IMR-90 (cell line): ENCODE data around the gene PFDN1. TPM values are rescaled to one million over a fixed set of nuclear protein-coding genes. Genes with fewer than 3 reads are reported as not detected.

Source experiments
- ATAC-seq: fragments of 200-7000 bp; cut with Tn5 transposase; 2 replicates; pipeline ENCODE4 v1.9.1; 2020; ENCODE audit warnings: low read depth, mild to moderate bottlenecking, moderate library complexity
- BruUV-seq: library from RNA; stranded (reverse); fragments of 400-500 nt; replicated peaks from 2 replicates; lab custom pipeline; 2021; lab: Mats Ljungman, UMichigan
- CTCF ChIA-PET: fragments of 300-600 bp; formaldehyde crosslinking; extraction: SDS; loops from one replicate; lab custom pipeline; 2021; ENCODE audit warnings: antibody characterized with exemption; lab: Yijun Ruan, JAX
- POLR2A ChIA-PET: fragments of 300-600 bp; sonication (Branson Sonifier 250); formaldehyde crosslinking; loops from one replicate; lab custom pipeline; 2022; ENCODE audit warnings: antibody characterized with exemption; ENCODE audit not compliant: unreplicated experiment; lab: Charles Lee
- DNase-seq: peaks from one replicate; pipeline ENCODE4 v3.0.0; 2013
- H2AFZ ChIP-seq: replicated peaks from 2 replicates; pipeline ENCODE3; 2013; ENCODE audit warnings: low read length, mild to moderate bottlenecking; ENCODE audit not compliant: poor library complexity
- H2AK5ac ChIP-seq: 2 replicates; pipeline ENCODE4 v1.6.1; 2013; ENCODE audit warnings: low read depth, low read length, inconsistent platforms
- H2AK9ac ChIP-seq: replicated peaks from 2 replicates; pipeline ENCODE3; 2013; ENCODE audit warnings: mild to moderate bottlenecking, low read depth, low read length, moderate library complexity; ENCODE audit not compliant: poor library complexity
- H2BK120ac ChIP-seq: 2 replicates; pipeline ENCODE4 v1.6.1; 2013; ENCODE audit warnings: low read depth, low read length, inconsistent platforms
- H2BK15ac ChIP-seq: 3 replicates; pipeline ENCODE4 v1.6.1; 2013; ENCODE audit warnings: low read depth, low read length, inconsistent platforms
- H2BK20ac ChIP-seq: 2 replicates; pipeline ENCODE4 v1.6.1; 2013; ENCODE audit warnings: low read depth, mild to moderate bottlenecking, inconsistent platforms, low read length, moderate library complexity
- H2BK5ac ChIP-seq: 2 replicates; pipeline ENCODE4 v1.6.1; 2013; ENCODE audit warnings: mild to moderate bottlenecking, low read depth, low read length, inconsistent platforms; ENCODE audit not compliant: poor library complexity, severe bottlenecking
- H3K14ac ChIP-seq: replicated peaks from 2 replicates; pipeline ENCODE4 v1.6.1; 2013; ENCODE audit warnings: low read depth, low read length, inconsistent platforms
- H3K18ac ChIP-seq: 2 replicates; pipeline ENCODE4 v1.6.1; 2013; ENCODE audit warnings: low read depth, low read length, control low read depth
- H3K23ac ChIP-seq: 2 replicates; pipeline ENCODE4 v1.6.1; 2013; ENCODE audit warnings: low read depth, low read length, inconsistent platforms
- H3K27ac ChIP-seq: 2 replicates; pipeline ENCODE4 v1.5.1; 2013; ENCODE audit warnings: mild to moderate bottlenecking, control low read depth, low read length; ENCODE audit not compliant: insufficient read depth
- H3K27me3 ChIP-seq: 2 replicates; pipeline ENCODE4 v1.6.1; 2013; ENCODE audit warnings: low read length; ENCODE audit not compliant: control insufficient read depth, insufficient read depth
- H3K36me3 ChIP-seq: 2 replicates; pipeline ENCODE4 v1.6.1; 2013; ENCODE audit warnings: low read length, mixed read lengths; ENCODE audit not compliant: control insufficient read depth, insufficient read depth
- H3K4ac ChIP-seq: 2 replicates; pipeline ENCODE4 v1.6.1; 2013; ENCODE audit warnings: low read depth, low read length, inconsistent platforms
- H3K4me1 ChIP-seq: 2 replicates; pipeline ENCODE4 v1.6.1; 2013; ENCODE audit warnings: low read length, mixed read lengths; ENCODE audit not compliant: control insufficient read depth, insufficient read depth
- H3K4me2 ChIP-seq: 2 replicates; pipeline ENCODE4 v1.6.1; 2013; ENCODE audit warnings: low read depth, mild to moderate bottlenecking, control low read depth, low read length, moderate library complexity
- H3K4me3 ChIP-seq: 2 replicates; pipeline ENCODE4 v1.5.1; 2013; ENCODE audit warnings: low read depth, mild to moderate bottlenecking, control low read depth, low read length, moderate library complexity; ENCODE audit not compliant: insufficient read depth
- H3K56ac ChIP-seq: 2 replicates; pipeline ENCODE4 v1.6.1; 2013; ENCODE audit warnings: low read length, inconsistent platforms; ENCODE audit not compliant: insufficient read depth; ENCODE audit errors: extremely low read depth
- H3K79me1 ChIP-seq, 2 experiments: 2 replicates each; pipeline ENCODE4 v1.6.1; 2013; ENCODE audit warnings: low read length in 2 of 2, inconsistent platforms in 1 of 2, low read depth in 1 of 2
- H3K9ac ChIP-seq: 2 replicates; pipeline ENCODE4 v1.6.1; 2013; ENCODE audit warnings: low read depth, low read length, control low read depth
- H3K9me1 ChIP-seq: 2 replicates; pipeline ENCODE4 v1.6.1; 2013; ENCODE audit warnings: low read length, inconsistent platforms; ENCODE audit not compliant: insufficient read depth
- H3K9me3 ChIP-seq: 2 replicates; pipeline ENCODE4 v1.6.1; 2013; ENCODE audit warnings: low read length; ENCODE audit not compliant: control insufficient read depth, insufficient read depth
- H4K20me1 ChIP-seq: 2 replicates; pipeline ENCODE4 v1.6.1; 2013; ENCODE audit warnings: low read length, inconsistent platforms; ENCODE audit not compliant: insufficient read depth
- H4K5ac ChIP-seq: 2 replicates; pipeline ENCODE4 v1.6.1; 2013; ENCODE audit warnings: mild to moderate bottlenecking, low read depth, low read length, control low read depth
- H4K8ac ChIP-seq, 2 experiments: 2 replicates each; pipeline ENCODE4 v1.6.1; 2013; ENCODE audit warnings: low read depth in 2 of 2, low read length in 2 of 2, control low read depth in 1 of 2, inconsistent platforms in 1 of 2
- H4K91ac ChIP-seq: 2 replicates; pipeline ENCODE4 v1.6.1; 2013; ENCODE audit warnings: low read depth, low read length, inconsistent platforms; ENCODE audit not compliant: insufficient read depth
- BHLHE40 ChIP-seq: fragments of 150-350 bp; IDR thresholded peaks from 2 replicates; pipeline ENCODE4 v1.6.1; 2016; ENCODE audit warnings: mild to moderate bottlenecking, low read depth, low read length
- CEBPB ChIP-seq: IDR thresholded peaks from 2 replicates; pipeline ENCODE4 v1.6.1; 2012; ENCODE audit warnings: low read depth, low read length, improper control_type of control experiment
- CHD1 ChIP-seq: IDR thresholded peaks from 2 replicates; pipeline ENCODE4 v1.6.1; 2012; ENCODE audit warnings: low read depth, low read length, improper control_type of control experiment
- FOS ChIP-seq: fragments of 150-350 bp; IDR thresholded peaks from 2 replicates; pipeline ENCODE4 v1.6.1; 2016; ENCODE audit warnings: low read depth, low read length
- MAFK ChIP-seq: IDR thresholded peaks from 2 replicates; pipeline ENCODE4 v1.6.1; 2012; ENCODE audit warnings: low read depth, low read length, improper control_type of control experiment
- MAZ ChIP-seq: IDR thresholded peaks from 2 replicates; pipeline ENCODE4 v1.6.1; 2012; ENCODE audit warnings: low read depth, mild to moderate bottlenecking, low read length, improper control_type of control experiment, moderate library complexity, borderline replicate concordance
- MXI1 ChIP-seq: IDR thresholded peaks from 2 replicates; pipeline ENCODE4 v1.6.1; 2012; ENCODE audit warnings: low read depth, mild to moderate bottlenecking, low read length, moderate library complexity, borderline replicate concordance
- NFE2L2 ChIP-seq: fragments of 150-350 bp; IDR thresholded peaks from 2 replicates; pipeline ENCODE4 v1.6.1; 2016; ENCODE audit warnings: low read depth, mild to moderate bottlenecking, low read length
- POLR2A ChIP-seq: IDR thresholded peaks from 2 replicates; pipeline ENCODE4 v1.6.1; 2012; ENCODE audit warnings: mild to moderate bottlenecking, low read depth, low read length
- RAD21 ChIP-seq: IDR thresholded peaks from 2 replicates; pipeline ENCODE4 v1.6.1; 2012; ENCODE audit warnings: low read length, improper control_type of control experiment
- RCOR1 ChIP-seq: IDR thresholded peaks from 2 replicates; pipeline ENCODE4 v1.6.1; 2012; ENCODE audit warnings: mild to moderate bottlenecking, low read length, improper control_type of control experiment; ENCODE audit not compliant: insufficient replicate concordance
- RFX5 ChIP-seq: IDR thresholded peaks from 2 replicates; pipeline ENCODE4 v1.8.0; 2012; ENCODE audit warnings: low read depth, mild to moderate bottlenecking, low read length, moderate library complexity
- SMC3 ChIP-seq: fragments of 150-350 bp; IDR thresholded peaks from 2 replicates; pipeline ENCODE4 v1.6.1; 2016; ENCODE audit warnings: low read depth, mild to moderate bottlenecking, antibody characterized with exemption, low read length, moderate library complexity
- WGBS, 2 experiments: methylation state at CpG; one replicate each; pipeline versions ENCODE4 v1.1.5 to v1.1.7; 2013; ENCODE audit warnings: missing lambda C conversion rate in 2 of 2; ENCODE audit not compliant: insufficient read length in 1 of 2; ENCODE audit errors: extremely low coverage in 2 of 2; 5-methylcytosine and 5-hydroxymethylcytosine counted together
- dilution Hi-C: fragments of 300-500 bp; cut with HindIII; formaldehyde crosslinking; loops from one replicate; pipeline ENCODE4 v1.14.3; 2018; ENCODE audit warnings: low sequenced_read_pairs; ENCODE audit not compliant: unreplicated experiment
- in situ Hi-C: fragments of 300-500 bp; cut with MboI; formaldehyde crosslinking; loops from 3 replicates; pipeline ENCODE4 v1.14.3; 2019; ENCODE audit warnings: low sequenced_read_pairs, inconsistent platforms, mixed read lengths
- intact Hi-C: fragments of 100-400 bp; cut with micrococcal nuclease; formaldehyde crosslinking; loops from 2 replicates; pipeline ENCODE4 v1.10.0; 2022
- polyA plus RNA-seq, 3 experiments: library from polyadenylated mRNA; depleted of rRNA; stranded (reverse); fragments of >200 nt; gene quantifications; 2 replicates each; pipeline ENCODE4 v1.2.3, GENCODE V29; 2012; ENCODE audit warnings: low replicate concordance in 1 of 3
- total RNA-seq: library from RNA; depleted of rRNA; stranded (reverse); fragments of >200 nt; gene quantifications from 2 replicates; pipeline ENCODE4 v1.2.3, GENCODE V29; 2012
- TF ChIP-seq, protein P1 (sequence below): conservative IDR thresholded peaks from 2 replicates; pipeline ENCODE4 v1.5.1; 2012; ENCODE audit warnings: mild to moderate bottlenecking, low read depth, low read length, improper control_type of control experiment
- TF ChIP-seq, protein P2 (sequence below): fragments of 150-350 bp; IDR thresholded peaks from 2 replicates; pipeline ENCODE4 v1.6.1; 2016; ENCODE audit warnings: low read depth, mild to moderate bottlenecking, low read length, moderate library complexity, borderline replicate concordance
- TF ChIP-seq, protein P3 (sequence below): fragments of 150-350 bp; IDR thresholded peaks from 2 replicates; pipeline ENCODE4 v1.6.1; 2017; ENCODE audit warnings: mild to moderate bottlenecking, antibody characterized with exemption, low read length, low read depth

The PFDN1 gene
- total and polyA plus RNA-seq, 2 of the 4 experiments (the other 2 are of a cell fraction) = 98.8 to 134 TPM

DNA sequence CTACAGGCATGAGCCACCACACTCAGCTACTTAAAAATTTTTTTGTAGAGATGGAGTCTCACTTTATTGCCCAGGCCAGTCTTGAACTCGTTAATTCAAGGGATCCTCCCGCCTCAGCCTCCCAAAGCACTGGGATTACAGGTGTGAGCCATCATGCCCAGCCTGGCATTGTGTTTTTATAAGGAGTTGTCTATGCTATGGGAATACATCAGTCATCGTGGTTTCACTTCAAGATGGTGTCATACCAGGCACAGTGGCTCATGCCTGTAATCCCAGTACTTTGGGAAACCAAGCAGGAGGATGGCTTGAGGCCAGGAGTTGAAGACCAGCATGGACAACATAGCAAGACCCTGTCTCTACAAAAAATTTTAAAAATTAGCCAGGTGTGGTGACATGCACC lies 78.2 kb downstream of the PFDN1 start:
- Histone ChIP-seq H2BK5ac (no peak overlapping the region), H2BK15ac (no peak overlapping the region), H3K9me3 (no peaks in the 10 kb centered on the region), H3K4me2 (no peak overlapping the region), H3K27me3 (no peaks in the 10 kb centered on the region), H3K4me3 (no peak overlapping the region), H3K9ac (no peak overlapping the region), H3K36me3 (no peaks in the 10 kb centered on the region), H4K8ac (no peak overlapping the region), H3K4ac (no peak overlapping the region), H4K20me1 (peaks cover 11% of the 10 kb centered on the region), H3K9me1 (peaks cover 27% of the 10 kb centered on the region), H3K4me1 (peaks cover 12% of the 10 kb centered on the region), H2BK120ac (no peak overlapping the region), H2AK9ac (no peak overlapping the region), H3K27ac (no peak overlapping the region), H2BK20ac (no peak overlapping the region), H2AK5ac (no peak overlapping the region), H3K18ac (no peak overlapping the region), H4K5ac (no peak overlapping the region), H4K91ac (no peak overlapping the region), H3K56ac (no peak overlapping the region), H3K79me1 (peaks cover 0 to 13% of the 10 kb centered on the region in 2 experiments; a peak in 2 of 4 replicates), H3K14ac (no peak overlapping the region), H2AFZ (no peak overlapping the region), H3K23ac (no peak overlapping the region)
- dilution Hi-C loops = no loop called here
- BruUV-seq = no TSS peak
- CTCF ChIA-PET = interaction anchor here (2.1 kb wide), 1 partner anchor 15 kb away, joined by 4 read pairs; no protein-coding TSS in a partner anchor
- intact Hi-C loops = loop anchor here (5.0 kb wide), 1 partner anchor 42 kb away; no protein-coding TSS in a partner anchor
- no peak for TF ChIP-seq RAD21
- TF ChIP-seq CHD1 = no peak
- TF ChIP-seq FOS = no peak
- TF ChIP-seq MAZ = no peak
- TF ChIP-seq BHLHE40 = no peak
- no peak for TF ChIP-seq RCOR1
- no peak for TF ChIP-seq RFX5
- no peak for TF ChIP-seq CEBPB
- TF ChIP-seq, protein P1, sequence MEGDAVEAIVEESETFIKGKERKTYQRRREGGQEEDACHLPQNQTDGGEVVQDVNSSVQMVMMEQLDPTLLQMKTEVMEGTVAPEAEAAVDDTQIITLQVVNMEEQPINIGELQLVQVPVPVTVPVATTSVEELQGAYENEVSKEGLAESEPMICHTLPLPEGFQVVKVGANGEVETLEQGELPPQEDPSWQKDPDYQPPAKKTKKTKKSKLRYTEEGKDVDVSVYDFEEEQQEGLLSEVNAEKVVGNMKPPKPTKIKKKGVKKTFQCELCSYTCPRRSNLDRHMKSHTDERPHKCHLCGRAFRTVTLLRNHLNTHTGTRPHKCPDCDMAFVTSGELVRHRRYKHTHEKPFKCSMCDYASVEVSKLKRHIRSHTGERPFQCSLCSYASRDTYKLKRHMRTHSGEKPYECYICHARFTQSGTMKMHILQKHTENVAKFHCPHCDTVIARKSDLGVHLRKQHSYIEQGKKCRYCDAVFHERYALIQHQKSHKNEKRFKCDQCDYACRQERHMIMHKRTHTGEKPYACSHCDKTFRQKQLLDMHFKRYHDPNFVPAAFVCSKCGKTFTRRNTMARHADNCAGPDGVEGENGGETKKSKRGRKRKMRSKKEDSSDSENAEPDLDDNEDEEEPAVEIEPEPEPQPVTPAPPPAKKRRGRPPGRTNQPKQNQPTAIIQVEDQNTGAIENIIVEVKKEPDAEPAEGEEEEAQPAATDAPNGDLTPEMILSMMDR = no peak
- TF ChIP-seq NFE2L2 = no peak
- TF ChIP-seq, protein P2, sequence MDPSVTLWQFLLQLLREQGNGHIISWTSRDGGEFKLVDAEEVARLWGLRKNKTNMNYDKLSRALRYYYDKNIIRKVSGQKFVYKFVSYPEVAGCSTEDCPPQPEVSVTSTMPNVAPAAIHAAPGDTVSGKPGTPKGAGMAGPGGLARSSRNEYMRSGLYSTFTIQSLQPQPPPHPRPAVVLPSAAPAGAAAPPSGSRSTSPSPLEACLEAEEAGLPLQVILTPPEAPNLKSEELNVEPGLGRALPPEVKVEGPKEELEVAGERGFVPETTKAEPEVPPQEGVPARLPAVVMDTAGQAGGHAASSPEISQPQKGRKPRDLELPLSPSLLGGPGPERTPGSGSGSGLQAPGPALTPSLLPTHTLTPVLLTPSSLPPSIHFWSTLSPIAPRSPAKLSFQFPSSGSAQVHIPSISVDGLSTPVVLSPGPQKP = no peak
- no peak for TF ChIP-seq POLR2A
- no peak for TF ChIP-seq SMC3
- TF ChIP-seq MXI1 = no peak
- TF ChIP-seq MAFK = no peak
- TF ChIP-seq, protein P3, sequence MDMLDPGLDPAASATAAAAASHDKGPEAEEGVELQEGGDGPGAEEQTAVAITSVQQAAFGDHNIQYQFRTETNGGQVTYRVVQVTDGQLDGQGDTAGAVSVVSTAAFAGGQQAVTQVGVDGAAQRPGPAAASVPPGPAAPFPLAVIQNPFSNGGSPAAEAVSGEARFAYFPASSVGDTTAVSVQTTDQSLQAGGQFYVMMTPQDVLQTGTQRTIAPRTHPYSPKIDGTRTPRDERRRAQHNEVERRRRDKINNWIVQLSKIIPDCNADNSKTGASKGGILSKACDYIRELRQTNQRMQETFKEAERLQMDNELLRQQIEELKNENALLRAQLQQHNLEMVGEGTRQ = no peak
- DNase-seq = no peak
- in situ Hi-C loops = no loop called here
- POLR2A ChIA-PET = no interaction called here
- WGBS, 2 experiments = no CpG with 5 or more reads among the region's 3 CpGs
- ATAC-seq = no peak
